Dermis blood vessel endothelial cell (primary cell): ENCODE measurements around the gene RGS10. TPM values are rescaled to one million over a fixed set of nuclear protein-coding genes. Genes with fewer than 3 reads are reported as not detected.
A peak's percentile ranks its signal among the peaks of the same experiment; 100 is the strongest.

Experiments used
- DNase-seq: peaks from one replicate; pipeline ENCODE4 v3.0.0; 2010
- total RNA-seq: library from RNA; depleted of rRNA; stranded (reverse); fragments of >200 nt; gene quantifications from 2 replicates; pipeline ENCODE4 v1.2.3, GENCODE V29; 2014

The RGS10 gene
- total RNA-seq, 1 donor from 2014 or later: 12.6 TPM

- DNase-seq: peak; percentile 34
Measured at GRCh38 chr10:119517235-119518141, 25.0 kb downstream of the RGS10 start.

- peak; percentile 40 for DNase-seq
Measured at GRCh38 chr10:119516381-119517234, 25.9 kb downstream of the RGS10 start.

GRCh38 chr10:119515511-119516045, 26.9 kb downstream of the RGS10 start:
- DNase-seq: no peak

GRCh38 chr10:119514819-119515218, 27.7 kb downstream of the RGS10 start:
- DNase-seq: no peak

GRCh38 chr10:119511828-119512515, 30.5 kb downstream of the RGS10 start:
- no peak for DNase-seq

- DNase-seq: no peak
Measured at GRCh38 chr10:119509909-119510451, 32.5 kb downstream of the RGS10 start.

- no peak for DNase-seq
Measured at GRCh38 chr10:119507115-119507514, 35.4 kb downstream of the RGS10 start.

- DNase-seq: no peak
Measured at GRCh38 chr10:119505588-119506315, 36.8 kb downstream of the RGS10 start.

GRCh38 chr10:119505131-119505551, 37.4 kb downstream of the RGS10 start:
- DNase-seq: no peak

- no peak for DNase-seq
Measured at GRCh38 chr10:119504651-119505050, 37.9 kb downstream of the RGS10 start.

- DNase-seq: no peak
Measured at GRCh38 chr10:119503821-119504220, 38.7 kb downstream of the RGS10 start.

- DNase-seq: no peak
Measured at GRCh38 chr10:119502618-119503155, 39.8 kb downstream of the RGS10 start.

GRCh38 chr10:119502209-119502608, 40.3 kb downstream of the RGS10 start:
- DNase-seq: no peak

- no peak for DNase-seq
Measured at GRCh38 chr10:119501690-119502089, 40.8 kb downstream of the RGS10 start.

GRCh38 chr10:119500821-119501220, 41.7 kb downstream of the RGS10 start:
- DNase-seq: no peak

- no peak for DNase-seq
Measured at GRCh38 chr10:119500123-119500795, 42.3 kb downstream of the RGS10 start.

GRCh38 chr10:119499677-119500002, 42.9 kb downstream of the RGS10 start:
- no peak for DNase-seq

- DNase-seq: no peak
Measured at GRCh38 chr10:119498889-119499676, 43.4 kb downstream of the RGS10 start.

GRCh38 chr10:119497243-119497642, 45.3 kb downstream of the RGS10 start:
- DNase-seq: no peak

- DNase-seq: no peak
Measured at GRCh38 chr10:119496273-119496672, 46.2 kb downstream of the RGS10 start.
